Mucosa of descending colon (tissue), 3 donors: ENCODE data around the gene CD83. TPM values are rescaled to one million over a fixed set of nuclear protein-coding genes. Genes with fewer than 3 reads are reported as not detected.

Experiments used
- ATAC-seq: fragments of 200-7000 bp; cut with Tn5 transposase; one replicate; pipeline ENCODE4 v1.9.1; 2020; ENCODE audit warnings: mild to moderate bottlenecking, moderate library complexity
- DNase-seq, 3 donors: peaks; one replicate each; pipeline ENCODE4 v3.0.0-alpha.2; 2020
- H3K36me3 ChIP-seq: fragments of 200-600 bp; one replicate; pipeline ENCODE4 v1.8.0; 2021; ENCODE audit warnings: low read depth, mild to moderate bottlenecking
- H3K4me1 ChIP-seq: fragments of 200-600 bp; one replicate; pipeline ENCODE4 v1.8.0; 2021; ENCODE audit warnings: low read depth, mild to moderate bottlenecking
- H3K4me3 ChIP-seq: fragments of 200-600 bp; one replicate; pipeline ENCODE4 v1.8.0; 2021; ENCODE audit warnings: mild to moderate bottlenecking
- H3K9me3 ChIP-seq: fragments of 200-600 bp; one replicate; pipeline ENCODE4 v1.8.0; 2021; ENCODE audit warnings: mild to moderate bottlenecking
- CTCF ChIP-seq: fragments of 200-600 bp; IDR thresholded peaks from one replicate; pipeline ENCODE4 v1.8.0; 2022; ENCODE audit warnings: antibody characterized with exemption, mild to moderate bottlenecking
- intact Hi-C, 2 donors: fragments of 100-400 bp; cut with DNase I in 1 of 2; cut with micrococcal nuclease in 1 of 2; formaldehyde crosslinking; loops; one replicate each; pipeline versions ENCODE4 v1.11.0 to v1.11.1; 2022; cut with DNase I, micrococcal nuclease
- total RNA-seq, 3 donors: library from RNA; stranded (reverse); fragmentation: NEBNext Ultra II Directional in 2 of 3; extraction: Animal tissue kit (Norgen Biotek cat#: 25700) in 2 of 3; gene quantifications; one replicate each; pipeline versions ENCODE4 v1.2.1 to v1.2.4, GENCODE V29; 2021 to 2023
- donor health status: DM: no; HTN: no; CAD: no; lungs with moderate emphysema.
- donor health status: DM: no; HTN: no; CAD: no.
- donor health status: DM: no; HTN: yes; CAD: no.

CD83 gene
- total RNA-seq, 3 donors from 2014 or later, result 1.4 to 2.5 (median 2.2) TPM

- DNase-seq (no peak), ATAC-seq (no peak)
- Histone ChIP-seq H3K4me1 (no peaks in the 10 kb centered on the region), H3K36me3 (no peaks in the 10 kb centered on the region), H3K9me3 (no peaks in the 10 kb centered on the region), H3K4me3 (no peak overlapping the region)
- intact Hi-C loops, result no loop called here
- TF ChIP-seq CTCF, result no peak
Observed at GRCh38 chr6:14126191-14126590, 8.6 kb downstream of the CD83 start.

GRCh38 chr6:14127611-14128010 is 10.0 kb downstream of the CD83 start:
- Histone ChIP-seq H3K4me3 (no peak overlapping the region), H3K9me3 (no peaks in the 10 kb centered on the region), H3K4me1 (no peaks in the 10 kb centered on the region), H3K36me3 (no peaks in the 10 kb centered on the region)
- intact Hi-C loops, result no loop called here
- no peak for TF ChIP-seq CTCF
- ATAC-seq (no peak), DNase-seq (no peak)

GRCh38 chr6:14128012-14128411 is 10.4 kb downstream of the CD83 start:
- no peaks in the 10 kb centered on the region for H3K4me1 ChIP-seq
- no peaks in the 10 kb centered on the region for H3K36me3 ChIP-seq
- no peaks in the 10 kb centered on the region for H3K9me3 ChIP-seq
- intact Hi-C loops, result no loop called here
- no peak overlapping the region for H3K4me3 ChIP-seq
- no peak for ATAC-seq
- DNase-seq, result no peak
- no peak for TF ChIP-seq CTCF

- ATAC-seq, result no peak
- H3K9me3 ChIP-seq, result no peaks in the 10 kb centered on the region
- H3K4me1 ChIP-seq, result no peaks in the 10 kb centered on the region
- TF ChIP-seq CTCF, result no peak
- DNase-seq, result no peak
- no peak overlapping the region for H3K4me3 ChIP-seq
- no peaks in the 10 kb centered on the region for H3K36me3 ChIP-seq
- intact Hi-C loops, result no loop called here
Observed at GRCh38 chr6:14128746-14129145, 11.2 kb downstream of the CD83 start.

- Histone ChIP-seq H3K4me3 (no peak overlapping the region), H3K9me3 (no peaks in the 10 kb centered on the region), H3K4me1 (no peaks in the 10 kb centered on the region), H3K36me3 (no peaks in the 10 kb centered on the region)
- ATAC-seq, result peak; percentile 88
- intact Hi-C loops, result no loop called here
- DNase-seq, result peak in 2 of 3 donors; percentile 48 to 66
- TF ChIP-seq CTCF, result peak; percentile 12
Observed at GRCh38 chr6:14129575-14129974, 12.0 kb downstream of the CD83 start.

GRCh38 chr6:14130435-14131075 is 13.0 kb downstream of the CD83 start:
- no peaks in the 10 kb centered on the region for H3K9me3 ChIP-seq
- H3K4me1 ChIP-seq, result no peaks in the 10 kb centered on the region
- DNase-seq (no peak), ATAC-seq (peak; percentile 49)
- no peak for TF ChIP-seq CTCF
- no peaks in the 10 kb centered on the region for H3K36me3 ChIP-seq
- intact Hi-C loops, result no loop called here
- H3K4me3 ChIP-seq, result no peak overlapping the region
